B cell (primary cell): ENCODE results near the gene CEP78.

ENCODE experiments used
- EZH2 ChIP-seq: IDR thresholded peaks from 2 replicates; pipeline ENCODE4 v1.6.1; 2012; ENCODE audit warnings: borderline replicate concordance, low read depth, mild to moderate bottlenecking, moderate library complexity, low read length; ENCODE audit not compliant: insufficient read depth, poor library complexity, severe bottlenecking
- TF ChIP-seq, protein P1 (sequence below): fragments of 200-600 bp; IDR thresholded peaks from one replicate; pipeline ENCODE4 v1.8.0; 2022; ENCODE audit warnings: antibody characterized with exemption, mild to moderate bottlenecking

DNA sequence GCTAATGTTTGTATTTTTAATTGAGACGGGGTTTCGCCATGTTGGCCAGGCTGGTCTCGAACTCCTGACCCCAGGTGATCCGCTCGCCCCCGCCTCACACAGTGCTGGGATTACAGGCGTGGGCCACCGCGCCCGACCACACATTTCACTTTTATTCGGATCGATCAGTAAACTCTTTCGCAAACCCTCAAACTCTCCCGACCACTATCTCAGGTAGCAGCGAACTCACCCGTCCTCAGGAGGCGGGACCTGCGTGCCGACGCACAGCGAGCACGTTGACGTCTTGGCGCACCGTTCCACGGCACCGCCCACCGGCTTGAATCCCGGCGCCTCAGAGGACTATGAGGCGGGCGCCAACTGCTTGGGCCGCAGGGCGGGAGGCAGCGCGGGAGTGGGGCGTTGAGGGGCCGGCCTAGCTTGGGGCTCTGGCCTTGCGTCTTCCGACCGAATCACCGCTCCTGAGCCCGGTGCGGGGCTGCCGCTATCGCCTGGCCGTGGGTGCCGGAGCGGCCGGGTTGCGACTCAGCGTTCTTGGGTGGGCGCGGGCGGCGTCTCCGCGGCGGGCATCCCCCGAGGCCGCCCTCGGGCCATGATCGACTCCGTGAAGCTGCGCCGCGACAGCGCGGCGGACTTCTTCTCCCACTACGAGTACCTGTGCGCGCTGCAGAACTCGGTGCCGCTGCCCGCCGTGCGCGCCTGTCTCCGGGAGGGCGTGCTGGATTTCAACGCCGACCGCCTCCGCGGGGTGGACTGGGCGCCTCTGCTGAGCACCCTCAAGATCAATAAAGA is at the start of gene CEP78:
- TF ChIP-seq, protein P1, sequence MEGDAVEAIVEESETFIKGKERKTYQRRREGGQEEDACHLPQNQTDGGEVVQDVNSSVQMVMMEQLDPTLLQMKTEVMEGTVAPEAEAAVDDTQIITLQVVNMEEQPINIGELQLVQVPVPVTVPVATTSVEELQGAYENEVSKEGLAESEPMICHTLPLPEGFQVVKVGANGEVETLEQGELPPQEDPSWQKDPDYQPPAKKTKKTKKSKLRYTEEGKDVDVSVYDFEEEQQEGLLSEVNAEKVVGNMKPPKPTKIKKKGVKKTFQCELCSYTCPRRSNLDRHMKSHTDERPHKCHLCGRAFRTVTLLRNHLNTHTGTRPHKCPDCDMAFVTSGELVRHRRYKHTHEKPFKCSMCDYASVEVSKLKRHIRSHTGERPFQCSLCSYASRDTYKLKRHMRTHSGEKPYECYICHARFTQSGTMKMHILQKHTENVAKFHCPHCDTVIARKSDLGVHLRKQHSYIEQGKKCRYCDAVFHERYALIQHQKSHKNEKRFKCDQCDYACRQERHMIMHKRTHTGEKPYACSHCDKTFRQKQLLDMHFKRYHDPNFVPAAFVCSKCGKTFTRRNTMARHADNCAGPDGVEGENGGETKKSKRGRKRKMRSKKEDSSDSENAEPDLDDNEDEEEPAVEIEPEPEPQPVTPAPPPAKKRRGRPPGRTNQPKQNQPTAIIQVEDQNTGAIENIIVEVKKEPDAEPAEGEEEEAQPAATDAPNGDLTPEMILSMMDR: no peak
- TF ChIP-seq EZH2: no peak
